T-helper 17 cell (primary cell): Measurements from ENCODE around the gene SIDT1. TPM values are rescaled to one million over a fixed set of nuclear protein-coding genes. Genes with fewer than 3 reads are reported as not detected.

Experiments
- ATAC-seq: fragments of 150-1000 bp; cut with Tn5 transposase; 2 replicates; pipeline ENCODE4 v1.10.0; 2021; ENCODE audit warnings: mild to moderate bottlenecking, moderate library complexity
- DNase-seq, 3 donors: peaks; one replicate each; pipeline versions ENCODE4 v3.0.0 to v3.0.0-alpha.2; 2020 to 2021
- H3K9me3 ChIP-seq: one replicate; pipeline ENCODE4 v1.7.0; 2013; ENCODE audit warnings: low read length, mild to moderate bottlenecking; ENCODE audit not compliant: control insufficient read depth, poor library complexity, severe bottlenecking
- H3K27ac Mint-ChIP-seq: one replicate; pipeline ENCODE4 v1.8.0; 2022; ENCODE audit warnings: mild to moderate bottlenecking, moderate library complexity, mixed read lengths
- H3K27me3 Mint-ChIP-seq: one replicate; pipeline ENCODE4 v1.8.0; 2022; ENCODE audit warnings: mixed read lengths
- H3K36me3 Mint-ChIP-seq: one replicate; pipeline ENCODE4 v1.8.0; 2022; ENCODE audit warnings: low read depth, mixed read lengths
- H3K4me1 Mint-ChIP-seq: one replicate; pipeline ENCODE4 v1.8.0; 2022; ENCODE audit warnings: mild to moderate bottlenecking, mixed read lengths
- H3K4me3 Mint-ChIP-seq: one replicate; pipeline ENCODE4 v1.8.0; 2022; ENCODE audit warnings: mild to moderate bottlenecking, moderate library complexity, mixed read lengths
- total RNA-seq, 4 donors: library from RNA in 2 of 4; stranded (reverse) in 2 of 4; gene quantifications; one replicate each; pipeline ENCODE4 v1.2.3 and lab custom pipeline; 2022 to 2026

SIDT1 gene
- total RNA-seq, 2 donors from 2014 or later = 53.8 to 62.5 TPM

GRCh38 chr3:113555138-113555537, 22.8 kb downstream of the SIDT1 start:
- Mint-ChIP-seq H3K4me1 (peaks cover 32% of the 10 kb centered on the region), H3K27ac (no peak overlapping the region), H3K4me3 (no peak overlapping the region), H3K36me3 (peaks cover 10% of the 10 kb centered on the region), H3K27me3 (no peaks in the 10 kb centered on the region)
- ATAC-seq = no peak
- no peaks in the 10 kb centered on the region for H3K9me3 ChIP-seq
- DNase-seq = no peak

GRCh38 chr3:113556316-113556945, 24.1 kb downstream of the SIDT1 start:
- no peak overlapping the region for H3K27ac Mint-ChIP-seq
- peaks cover 39% of the 10 kb centered on the region for H3K4me1 Mint-ChIP-seq
- H3K36me3 Mint-ChIP-seq = peaks cover 10% of the 10 kb centered on the region

GRCh38 chr3:113556946-113557335, 24.6 kb downstream of the SIDT1 start:
- Mint-ChIP-seq H3K36me3 (peaks cover 10% of the 10 kb centered on the region), H3K27me3 (no peaks in the 10 kb centered on the region), H3K27ac (peak overlapping the region; percentile 87), H3K4me3 (peak overlapping the region; percentile 36), H3K4me1 (peaks cover 42% of the 10 kb centered on the region)
- no peak for ATAC-seq
- no peaks in the 10 kb centered on the region for H3K9me3 ChIP-seq
- DNase-seq = no peak

More at GRCh38 chr3:113556316-113556945, 24.1 kb downstream of the SIDT1 start:
- DNase-seq = no peak
- H3K27me3 Mint-ChIP-seq = no peaks in the 10 kb centered on the region
- H3K4me3 Mint-ChIP-seq = peak overlapping the region; percentile 36
- H3K9me3 ChIP-seq = no peaks in the 10 kb centered on the region
- no peak for ATAC-seq

- no peak overlapping the region for H3K4me3 Mint-ChIP-seq
- H3K27me3 Mint-ChIP-seq = no peaks in the 10 kb centered on the region
- no peak for ATAC-seq
Observed at GRCh38 chr3:113557374-113557773, 25.0 kb downstream of the SIDT1 start.

GRCh38 chr3:113559009-113559408, 26.7 kb downstream of the SIDT1 start:
- H3K27me3 Mint-ChIP-seq = no peaks in the 10 kb centered on the region
- H3K36me3 Mint-ChIP-seq = peaks cover 4% of the 10 kb centered on the region
- peak overlapping the region; percentile 87 for H3K27ac Mint-ChIP-seq
- no peak overlapping the region for H3K4me3 Mint-ChIP-seq
- no peak for DNase-seq
- no peaks in the 10 kb centered on the region for H3K9me3 ChIP-seq
- ATAC-seq = no peak
- H3K4me1 Mint-ChIP-seq = peaks cover 43% of the 10 kb centered on the region

More at GRCh38 chr3:113557374-113557773, 25.0 kb downstream of the SIDT1 start:
- Mint-ChIP-seq H3K36me3 (peaks cover 7% of the 10 kb centered on the region), H3K27ac (peak overlapping the region; percentile 87), H3K4me1 (peaks cover 40% of the 10 kb centered on the region)
- DNase-seq = no peak
- H3K9me3 ChIP-seq = no peaks in the 10 kb centered on the region

- H3K9me3 ChIP-seq = no peaks in the 10 kb centered on the region
- Mint-ChIP-seq H3K27me3 (no peaks in the 10 kb centered on the region), H3K27ac (peak overlapping the region; percentile 93), H3K4me1 (peaks cover 41% of the 10 kb centered on the region), H3K36me3 (peaks cover 3% of the 10 kb centered on the region), H3K4me3 (peak overlapping the region; percentile 49)
- DNase-seq = no peak
- no peak for ATAC-seq
Observed at GRCh38 chr3:113560271-113560670, 27.9 kb downstream of the SIDT1 start.

GRCh38 chr3:113560831-113561623, 28.7 kb downstream of the SIDT1 start:
- ATAC-seq (peak; percentile 69), DNase-seq (no peak)
- H3K4me1 Mint-ChIP-seq = peaks cover 41% of the 10 kb centered on the region
- H3K4me3 Mint-ChIP-seq = no peak overlapping the region
- H3K36me3 Mint-ChIP-seq = peaks cover 3% of the 10 kb centered on the region
- H3K9me3 ChIP-seq = no peaks in the 10 kb centered on the region
- no peaks in the 10 kb centered on the region for H3K27me3 Mint-ChIP-seq
- peak overlapping the region; percentile 93 for H3K27ac Mint-ChIP-seq

GRCh38 chr3:113565555-113565954, 33.2 kb downstream of the SIDT1 start:
- no peaks in the 10 kb centered on the region for H3K9me3 ChIP-seq
- H3K27me3 Mint-ChIP-seq = no peaks in the 10 kb centered on the region
- H3K27ac Mint-ChIP-seq = peak overlapping the region; percentile 93
- no peak for ATAC-seq
- H3K4me1 Mint-ChIP-seq = peaks cover 24% of the 10 kb centered on the region
- peaks cover 2% of the 10 kb centered on the region for H3K36me3 Mint-ChIP-seq
- H3K4me3 Mint-ChIP-seq = no peak overlapping the region
- no peak for DNase-seq

GRCh38 chr3:113570158-113570557, 37.8 kb downstream of the SIDT1 start:
- ATAC-seq = no peak
- H3K36me3 Mint-ChIP-seq = peaks cover 11% of the 10 kb centered on the region
- H3K27ac Mint-ChIP-seq = no peak overlapping the region
- H3K9me3 ChIP-seq = no peaks in the 10 kb centered on the region
- peaks cover 11% of the 10 kb centered on the region for H3K4me1 Mint-ChIP-seq
- no peak for DNase-seq
- H3K4me3 Mint-ChIP-seq = no peak overlapping the region
- no peaks in the 10 kb centered on the region for H3K27me3 Mint-ChIP-seq

GRCh38 chr3:113571360-113571759, 39.0 kb downstream of the SIDT1 start:
- H3K27ac Mint-ChIP-seq = peak overlapping the region; percentile 88
- H3K27me3 Mint-ChIP-seq = no peaks in the 10 kb centered on the region
- no peaks in the 10 kb centered on the region for H3K9me3 ChIP-seq
- H3K4me1 Mint-ChIP-seq = peaks cover 11% of the 10 kb centered on the region
- ATAC-seq (no peak), DNase-seq (no peak)
- peaks cover 11% of the 10 kb centered on the region for H3K36me3 Mint-ChIP-seq
- H3K4me3 Mint-ChIP-seq = no peak overlapping the region

GRCh38 chr3:113573728-113574127, 41.4 kb downstream of the SIDT1 start:
- H3K27ac Mint-ChIP-seq = peak overlapping the region; percentile 88
- no peaks in the 10 kb centered on the region for H3K9me3 ChIP-seq
- ATAC-seq (no peak), DNase-seq (no peak)
- H3K4me1 Mint-ChIP-seq = peaks cover 18% of the 10 kb centered on the region
- no peak overlapping the region for H3K4me3 Mint-ChIP-seq
- H3K27me3 Mint-ChIP-seq = no peaks in the 10 kb centered on the region
- H3K36me3 Mint-ChIP-seq = peaks cover 11% of the 10 kb centered on the region

GRCh38 chr3:113574213-113574612, 41.9 kb downstream of the SIDT1 start:
- H3K4me1 Mint-ChIP-seq = peaks cover 18% of the 10 kb centered on the region
- H3K27me3 Mint-ChIP-seq = no peaks in the 10 kb centered on the region
- ATAC-seq (no peak), DNase-seq (no peak)
- peaks cover 11% of the 10 kb centered on the region for H3K36me3 Mint-ChIP-seq
- peak overlapping the region; percentile 88 for H3K27ac Mint-ChIP-seq
- no peaks in the 10 kb centered on the region for H3K9me3 ChIP-seq
- H3K4me3 Mint-ChIP-seq = no peak overlapping the region

- H3K4me1 Mint-ChIP-seq = peaks cover 18% of the 10 kb centered on the region
- no peak overlapping the region for H3K4me3 Mint-ChIP-seq
- H3K27ac Mint-ChIP-seq = peak overlapping the region; percentile 88
- H3K36me3 Mint-ChIP-seq = peaks cover 9% of the 10 kb centered on the region
- H3K27me3 Mint-ChIP-seq = no peaks in the 10 kb centered on the region
- DNase-seq = no peak
- no peak for ATAC-seq
- no peaks in the 10 kb centered on the region for H3K9me3 ChIP-seq
Observed at GRCh38 chr3:113575206-113575605, 42.9 kb downstream of the SIDT1 start.
